GM18858 (cell line): ENCODE measurements around the gene ZBTB21.
"Not testable (repeated sequence)": the region's sequence is repeated elsewhere in the genome, so short reads cannot be mapped to it uniquely, and the experiment has no call there.

Source experiments
- ATAC-seq: cut with Tn5 transposase; IDR thresholded peaks from one replicate; pipeline ENCODE4 v1.9.1; 2021; ENCODE audit not compliant: unreplicated experiment

The ZBTB21 gene

GRCh38 chr21:41971891-41972290 is 38.3 kb downstream of the ZBTB21 start:
- no peak for ATAC-seq

- ATAC-seq: no peak
Measured at GRCh38 chr21:41970751-41971653, 39.2 kb downstream of the ZBTB21 start.

DNA sequence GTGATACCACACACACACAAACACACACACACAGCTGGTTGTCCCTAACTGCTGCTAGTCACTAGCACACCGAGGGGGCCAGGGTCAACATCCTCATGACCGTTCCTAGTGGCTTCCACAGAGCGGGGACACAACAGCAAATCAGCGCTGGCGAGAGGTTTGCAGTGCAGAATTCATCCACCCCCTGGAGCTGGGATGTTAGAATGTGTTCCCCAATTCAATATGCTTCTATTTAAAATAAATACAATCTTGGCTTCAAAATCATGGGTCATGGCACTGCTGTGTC is 40.1 kb downstream of the ZBTB21 start:
- no peak for ATAC-seq

DNA sequence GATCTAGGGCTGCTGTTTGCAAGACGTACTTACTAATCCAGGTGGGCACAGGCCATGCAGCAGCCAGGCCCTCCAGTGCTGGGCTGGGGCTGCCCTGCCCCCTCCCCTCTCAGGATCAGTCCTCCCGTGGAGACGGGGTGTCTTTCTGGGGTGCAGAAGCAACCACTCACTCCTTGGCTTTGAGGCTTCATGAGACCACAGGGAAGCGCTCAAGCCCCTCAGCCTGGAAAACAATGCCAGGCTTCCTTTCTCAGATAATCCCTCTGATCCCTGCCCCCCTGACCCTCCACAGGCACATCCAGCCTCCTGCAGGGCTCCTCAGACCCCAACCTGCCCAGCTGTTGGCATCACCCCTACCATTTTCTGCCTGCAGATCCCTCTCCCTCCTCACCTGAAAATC is 42.5 kb downstream of the ZBTB21 start:
- no peak for ATAC-seq

DNA sequence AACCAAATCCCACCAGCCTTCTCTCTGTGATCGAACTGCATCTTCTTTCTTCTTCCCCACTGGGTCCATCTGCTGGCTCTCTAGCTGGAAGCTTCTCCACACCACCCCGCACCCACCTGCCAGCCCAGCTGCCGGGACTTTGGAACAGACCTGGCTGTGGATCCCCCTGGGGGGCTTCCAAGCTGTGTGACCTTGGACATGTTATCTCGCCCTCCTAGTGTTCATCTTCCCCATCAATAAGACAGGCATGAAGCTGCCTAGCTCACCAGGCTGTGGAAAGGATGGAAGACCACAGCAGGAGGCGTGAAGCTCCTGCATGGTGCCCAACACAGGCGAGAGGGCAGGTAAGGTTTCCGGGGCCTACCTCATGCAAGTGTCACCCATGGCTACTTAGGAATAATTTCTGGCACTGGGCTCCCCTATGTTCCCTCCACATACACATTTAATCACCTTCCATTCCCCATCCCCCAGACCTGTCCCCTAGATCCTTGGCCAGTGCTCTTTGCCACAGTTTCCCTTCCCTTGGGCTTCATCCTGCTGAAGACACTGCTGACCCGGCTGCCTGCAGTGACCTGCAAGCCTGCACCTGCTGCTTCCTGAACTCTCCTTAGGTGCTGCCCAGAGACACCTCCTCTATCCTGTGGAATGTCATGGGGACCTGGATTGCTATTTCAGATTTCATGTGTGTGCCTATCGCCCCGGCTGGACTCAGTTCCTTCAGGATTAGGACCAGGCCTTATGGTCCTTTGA is 43.1 kb downstream of the ZBTB21 start:
- no peak for ATAC-seq

DNA sequence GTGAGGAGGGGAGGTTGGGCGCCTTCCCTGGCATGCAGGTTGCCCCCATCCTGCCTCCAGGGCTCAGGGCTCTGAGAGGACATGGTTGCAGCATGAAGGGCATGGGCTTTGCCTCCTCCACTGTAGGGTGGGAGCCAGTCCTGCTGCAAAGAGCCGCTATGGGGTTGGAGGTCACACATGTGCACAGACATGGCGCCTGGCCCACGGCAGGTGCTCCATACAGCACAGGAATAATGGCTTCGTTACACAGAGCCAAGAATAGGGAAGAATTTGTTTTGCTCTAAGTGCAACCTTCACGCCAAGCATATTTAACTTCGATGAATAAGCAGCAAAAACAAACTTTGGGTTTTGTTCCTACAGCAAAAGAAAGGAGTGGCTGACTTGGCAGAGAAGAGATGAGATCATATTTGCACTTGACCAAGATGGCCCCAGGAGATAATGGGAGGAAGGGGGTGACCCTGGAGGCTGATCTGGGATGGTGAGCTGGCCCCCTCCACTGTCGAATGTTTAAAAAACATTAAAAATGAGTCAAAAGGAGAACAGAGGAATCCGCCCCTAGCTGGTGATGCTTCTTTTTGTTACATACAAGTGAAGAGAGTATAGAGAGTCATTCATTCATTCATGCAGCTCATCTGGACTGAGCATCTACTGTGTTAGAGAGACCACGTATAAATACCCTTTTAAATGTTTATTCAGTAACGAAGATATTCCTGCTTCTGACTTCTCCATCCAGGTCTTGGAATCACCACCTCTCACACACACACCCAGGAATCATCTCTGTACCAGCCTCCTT is 43.9 kb downstream of the ZBTB21 start:
- no peak for ATAC-seq

GRCh38 chr21:41965461-41966013 is 44.6 kb downstream of the ZBTB21 start:
- ATAC-seq: no peak

GRCh38 chr21:41965045-41965444 is 45.1 kb downstream of the ZBTB21 start:
- ATAC-seq: no peak

- no peak for ATAC-seq
Measured at GRCh38 chr21:41964171-41964570, 46.0 kb downstream of the ZBTB21 start.

- no peak for ATAC-seq
Measured at GRCh38 chr21:41962425-41962966, 47.7 kb downstream of the ZBTB21 start.

GRCh38 chr21:41961753-41962152 is 48.4 kb downstream of the ZBTB21 start:
- ATAC-seq: no peak

GRCh38 chr21:41961282-41961701 is 48.9 kb downstream of the ZBTB21 start:
- no peak for ATAC-seq

- ATAC-seq: no peak
Measured at GRCh38 chr21:41960386-41960785, 49.8 kb downstream of the ZBTB21 start.

- not testable (repeated sequence) for ATAC-seq
Measured at GRCh38 chr21:41959697-41960096, 50.5 kb downstream of the ZBTB21 start.

DNA sequence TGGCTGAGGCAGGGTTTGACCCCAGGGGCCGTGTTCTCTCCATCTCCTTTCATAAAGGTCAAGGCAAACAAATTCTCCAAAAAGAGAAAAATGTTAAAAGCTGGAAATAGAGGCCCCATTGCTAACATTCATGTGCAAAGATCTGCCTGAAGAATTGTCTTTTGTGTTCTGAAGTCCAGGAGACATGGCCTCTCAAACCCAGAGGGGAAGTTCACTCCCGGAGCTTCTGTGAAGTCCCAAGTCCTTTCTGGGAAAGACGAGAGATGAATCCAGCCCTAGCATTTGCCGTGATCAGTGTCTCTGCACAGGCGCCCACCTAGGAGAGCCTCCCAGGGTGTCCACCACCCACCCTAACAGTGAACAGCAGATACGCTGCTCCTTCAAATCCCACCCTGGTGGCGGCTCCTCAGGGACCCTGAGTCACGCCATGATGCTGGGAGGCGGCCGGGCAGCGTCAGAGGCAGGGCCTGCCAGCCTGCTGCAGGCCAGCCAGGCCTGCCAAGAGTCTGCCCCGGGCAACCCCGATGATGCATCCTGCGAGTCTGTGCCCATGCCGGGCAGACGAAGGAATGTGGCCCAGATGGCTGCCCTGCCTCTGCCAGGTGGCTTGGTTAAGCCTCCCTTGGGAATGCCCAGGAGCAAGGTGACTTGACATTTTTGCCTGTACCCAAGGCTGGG is 51.1 kb downstream of the ZBTB21 start:
- ATAC-seq: no peak

DNA sequence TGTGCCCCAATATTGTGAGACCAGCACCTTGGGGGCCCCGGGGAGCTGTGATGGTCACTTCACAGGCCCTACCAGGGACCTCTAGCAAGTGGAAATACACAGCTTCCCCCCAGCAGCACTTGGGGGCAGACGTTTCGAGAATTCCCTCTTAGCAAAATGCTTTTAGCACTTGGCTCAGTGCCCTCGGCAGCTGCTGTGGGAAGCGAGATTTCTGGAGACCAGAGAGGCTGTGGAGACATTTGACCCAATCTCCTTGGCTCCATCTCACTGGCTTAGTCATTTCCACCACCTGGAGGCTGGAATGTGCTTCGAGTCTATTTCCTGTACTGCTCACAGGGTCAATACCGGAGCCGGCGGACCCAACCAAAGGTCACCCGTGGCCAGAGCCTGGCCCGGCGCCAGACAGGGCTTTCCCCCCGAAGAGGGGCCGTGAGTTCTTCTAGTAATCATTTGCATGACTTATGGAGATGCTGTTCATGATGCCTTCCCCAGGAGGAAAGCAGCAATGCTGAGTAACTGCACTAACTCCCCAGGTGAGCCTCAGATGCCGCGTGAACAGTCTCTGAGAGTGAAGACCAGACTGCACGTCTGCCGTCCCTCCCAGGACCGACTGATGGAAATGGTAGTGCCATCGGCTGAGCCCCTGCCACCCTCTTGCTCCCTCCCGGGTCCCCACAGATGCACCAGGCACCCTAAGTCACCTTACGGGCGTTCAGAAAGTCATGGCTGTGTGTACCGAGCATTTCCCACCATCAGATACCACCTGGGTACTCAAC is 52.0 kb downstream of the ZBTB21 start:
- no peak for ATAC-seq

DNA sequence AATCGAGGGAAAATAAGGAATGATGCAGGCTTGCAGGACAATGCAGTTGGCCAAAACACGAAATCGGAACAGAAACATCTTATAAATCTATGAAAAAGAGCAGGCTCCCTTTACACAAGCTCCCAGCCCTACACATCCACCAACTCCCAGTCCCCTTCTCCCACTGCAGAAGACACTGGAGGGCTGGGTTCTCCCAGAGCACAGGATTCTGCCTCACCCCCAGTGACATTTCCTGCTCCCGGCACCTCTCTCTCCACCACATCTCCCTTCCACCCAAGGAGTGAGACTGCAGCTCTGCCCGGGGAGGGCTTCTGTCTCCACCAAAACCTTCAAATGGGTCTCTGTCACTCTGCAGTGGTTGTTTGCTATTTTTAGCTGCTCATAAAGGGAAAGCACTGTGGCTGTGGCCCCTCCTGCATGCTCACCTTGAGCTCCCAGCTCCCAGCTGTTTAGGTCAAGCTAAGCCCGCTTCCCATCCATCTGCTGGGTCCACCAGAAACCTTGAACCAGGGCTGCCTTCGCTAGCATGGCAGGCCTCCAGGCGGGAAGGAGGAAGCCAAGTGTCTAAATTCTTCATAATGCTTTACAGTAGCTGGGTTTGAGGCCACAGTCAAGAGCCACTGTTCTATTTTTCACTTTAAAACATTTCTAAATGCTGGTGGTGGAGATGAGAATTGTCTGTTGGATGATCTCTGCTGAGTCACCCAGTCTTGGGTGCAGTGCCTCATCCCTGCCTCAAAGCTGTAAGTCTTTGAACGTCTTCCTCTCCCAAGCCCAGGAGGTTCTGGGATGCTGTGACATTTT is 53.0 kb downstream of the ZBTB21 start:
- ATAC-seq: no peak

GRCh38 chr21:41955516-41955915 is 54.6 kb downstream of the ZBTB21 start:
- ATAC-seq: no peak
